Progenitor cell of endocrine pancreas (in vitro differentiated cells): ENCODE results near the gene SLC39A1. TPM values are rescaled to one million over a fixed set of nuclear protein-coding genes. Genes with fewer than 3 reads are reported as not detected.

Experiments
- DNase-seq: peaks from one replicate; pipeline ENCODE4 v3.0.0; 2021; ENCODE audit warnings: low spot score; ENCODE audit not compliant: unreplicated experiment
- H3K27ac Mint-ChIP-seq: 2 replicates; pipeline ENCODE4 v1.8.0; 2021; ENCODE audit warnings: mild to moderate bottlenecking, moderate library complexity, mixed read lengths
- H3K27me3 Mint-ChIP-seq: 2 replicates; pipeline ENCODE4 v1.8.0; 2021; ENCODE audit warnings: mixed read lengths
- H3K36me3 Mint-ChIP-seq: 2 replicates; pipeline ENCODE4 v1.8.0; 2022; ENCODE audit warnings: mixed read lengths; ENCODE audit not compliant: insufficient read depth
- H3K4me1 Mint-ChIP-seq: 2 replicates; pipeline ENCODE4 v1.8.0; 2021; ENCODE audit warnings: low read depth, mixed read lengths
- H3K4me3 Mint-ChIP-seq: 2 replicates; pipeline ENCODE4 v1.8.0; 2021; ENCODE audit warnings: low read depth, mild to moderate bottlenecking, moderate library complexity, mixed read lengths
- H3K9me3 Mint-ChIP-seq: 2 replicates; pipeline ENCODE4 v1.8.0; 2021; ENCODE audit warnings: low read depth, mixed read lengths
- total RNA-seq: library from RNA; stranded (reverse); gene quantifications from 2 replicates; pipeline ENCODE4 v1.2.1, GENCODE V29; 2021
- TF ChIP-seq, protein P1 (sequence below): fragments of 200-600 bp; sonication (generic); IDR thresholded peaks from one replicate; pipeline ENCODE4 v1.5.0; 2021; ENCODE audit warnings: antibody characterized with exemption, mild to moderate bottlenecking; ENCODE audit not compliant: unreplicated experiment

The SLC39A1 gene
- total RNA-seq, 1 donor from 2014 or later: 70.6 TPM

DNA sequence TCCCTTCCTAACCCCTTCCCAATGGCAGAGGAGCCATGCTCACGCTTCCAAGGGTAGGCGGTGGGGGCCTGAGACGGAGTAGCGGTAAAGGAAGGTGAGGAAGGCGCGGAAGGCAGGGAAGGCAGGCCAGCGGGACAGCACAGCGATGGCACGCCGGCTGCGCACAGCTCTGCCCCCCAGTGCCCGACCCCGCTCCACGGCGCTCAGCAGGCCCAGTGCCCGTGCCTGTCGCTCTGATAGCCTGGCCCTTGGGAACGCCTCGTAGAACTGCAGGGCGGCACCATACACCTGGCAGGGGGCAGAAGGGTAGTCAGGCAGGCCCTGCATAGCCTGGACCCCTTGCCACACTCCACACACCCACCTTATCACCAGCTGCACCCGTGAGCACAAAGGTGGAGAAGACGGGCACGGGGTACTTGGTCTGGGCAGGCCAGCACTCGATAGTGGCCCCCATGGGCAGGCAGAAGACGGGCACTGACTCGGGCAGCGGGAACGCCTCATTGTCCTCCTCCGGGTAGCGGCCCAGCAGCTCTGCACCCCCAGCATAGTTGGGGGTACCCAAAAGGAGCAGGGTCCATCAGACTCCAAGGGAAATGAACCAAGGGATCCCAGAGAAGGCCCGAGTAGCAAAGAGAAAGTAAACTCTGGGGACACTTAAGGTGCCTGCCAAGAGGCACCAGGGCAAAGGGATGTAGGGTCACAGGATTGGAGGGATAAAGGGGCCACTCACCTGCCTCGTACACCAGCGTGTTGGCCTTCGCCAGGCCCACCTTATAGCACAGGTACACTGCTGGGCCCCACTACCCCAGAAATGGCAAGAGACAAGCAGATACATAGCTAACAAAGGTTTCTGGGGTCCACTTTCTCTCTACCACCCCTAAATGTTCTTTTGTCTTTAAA lies 21.3 kb downstream of the SLC39A1 start:
- Mint-ChIP-seq H3K27me3 (no peaks in the 10 kb centered on the region), H3K36me3 (peaks cover 2% of the 10 kb centered on the region), H3K4me1 (peaks cover 7% of the 10 kb centered on the region), H3K4me3 (no peak overlapping the region), H3K9me3 (no peaks in the 10 kb centered on the region), H3K27ac (no peak overlapping the region)
- TF ChIP-seq, protein P1, sequence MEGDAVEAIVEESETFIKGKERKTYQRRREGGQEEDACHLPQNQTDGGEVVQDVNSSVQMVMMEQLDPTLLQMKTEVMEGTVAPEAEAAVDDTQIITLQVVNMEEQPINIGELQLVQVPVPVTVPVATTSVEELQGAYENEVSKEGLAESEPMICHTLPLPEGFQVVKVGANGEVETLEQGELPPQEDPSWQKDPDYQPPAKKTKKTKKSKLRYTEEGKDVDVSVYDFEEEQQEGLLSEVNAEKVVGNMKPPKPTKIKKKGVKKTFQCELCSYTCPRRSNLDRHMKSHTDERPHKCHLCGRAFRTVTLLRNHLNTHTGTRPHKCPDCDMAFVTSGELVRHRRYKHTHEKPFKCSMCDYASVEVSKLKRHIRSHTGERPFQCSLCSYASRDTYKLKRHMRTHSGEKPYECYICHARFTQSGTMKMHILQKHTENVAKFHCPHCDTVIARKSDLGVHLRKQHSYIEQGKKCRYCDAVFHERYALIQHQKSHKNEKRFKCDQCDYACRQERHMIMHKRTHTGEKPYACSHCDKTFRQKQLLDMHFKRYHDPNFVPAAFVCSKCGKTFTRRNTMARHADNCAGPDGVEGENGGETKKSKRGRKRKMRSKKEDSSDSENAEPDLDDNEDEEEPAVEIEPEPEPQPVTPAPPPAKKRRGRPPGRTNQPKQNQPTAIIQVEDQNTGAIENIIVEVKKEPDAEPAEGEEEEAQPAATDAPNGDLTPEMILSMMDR: no peak
- DNase-seq: no peak

GRCh38 chr1:153940756-153941155 lies 22.6 kb downstream of the SLC39A1 start:
- no peak overlapping the region for H3K4me3 Mint-ChIP-seq
- no peak overlapping the region for H3K27ac Mint-ChIP-seq
- peaks cover 6% of the 10 kb centered on the region for H3K36me3 Mint-ChIP-seq
- DNase-seq: no peak
- TF ChIP-seq, protein P1: no peak
- peaks cover 5% of the 10 kb centered on the region for H3K4me1 Mint-ChIP-seq
- no peaks in the 10 kb centered on the region for H3K9me3 Mint-ChIP-seq
- no peaks in the 10 kb centered on the region for H3K27me3 Mint-ChIP-seq

DNA sequence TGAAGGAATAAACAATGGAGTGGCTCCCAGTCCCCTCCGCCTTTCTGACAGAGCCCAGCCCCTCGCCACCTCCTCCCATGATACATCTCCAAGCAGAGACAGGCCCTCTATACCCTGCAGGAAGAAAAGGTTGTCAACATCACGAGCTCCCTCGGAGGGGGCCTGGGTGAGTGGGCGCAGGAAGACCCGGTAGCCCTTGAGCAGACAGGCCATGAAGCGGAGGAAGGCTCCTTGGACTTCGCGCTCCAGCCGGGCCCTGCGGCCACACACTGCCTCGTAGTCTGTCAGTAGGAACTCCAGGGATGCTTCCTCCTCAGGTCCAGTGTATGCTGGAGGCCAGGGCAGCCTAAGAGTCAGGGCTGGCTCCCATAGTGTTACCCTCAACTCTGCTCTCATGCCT lies 23.9 kb downstream of the SLC39A1 start:
- no peak overlapping the region for H3K27ac Mint-ChIP-seq
- H3K4me1 Mint-ChIP-seq: peaks cover under 1% of the 10 kb centered on the region
- no peak for DNase-seq
- H3K27me3 Mint-ChIP-seq: no peaks in the 10 kb centered on the region
- TF ChIP-seq, protein P1: no peak
- no peaks in the 10 kb centered on the region for H3K9me3 Mint-ChIP-seq
- H3K4me3 Mint-ChIP-seq: no peak overlapping the region
- peaks cover 6% of the 10 kb centered on the region for H3K36me3 Mint-ChIP-seq

GRCh38 chr1:153938996-153939395 lies 24.3 kb downstream of the SLC39A1 start:
- H3K36me3 Mint-ChIP-seq: peaks cover 6% of the 10 kb centered on the region
- TF ChIP-seq, protein P1: no peak
- no peaks in the 10 kb centered on the region for H3K27me3 Mint-ChIP-seq
- H3K27ac Mint-ChIP-seq: no peak overlapping the region
- no peak for DNase-seq
- H3K4me1 Mint-ChIP-seq: no peaks in the 10 kb centered on the region
- no peaks in the 10 kb centered on the region for H3K9me3 Mint-ChIP-seq
- H3K4me3 Mint-ChIP-seq: no peak overlapping the region

DNA sequence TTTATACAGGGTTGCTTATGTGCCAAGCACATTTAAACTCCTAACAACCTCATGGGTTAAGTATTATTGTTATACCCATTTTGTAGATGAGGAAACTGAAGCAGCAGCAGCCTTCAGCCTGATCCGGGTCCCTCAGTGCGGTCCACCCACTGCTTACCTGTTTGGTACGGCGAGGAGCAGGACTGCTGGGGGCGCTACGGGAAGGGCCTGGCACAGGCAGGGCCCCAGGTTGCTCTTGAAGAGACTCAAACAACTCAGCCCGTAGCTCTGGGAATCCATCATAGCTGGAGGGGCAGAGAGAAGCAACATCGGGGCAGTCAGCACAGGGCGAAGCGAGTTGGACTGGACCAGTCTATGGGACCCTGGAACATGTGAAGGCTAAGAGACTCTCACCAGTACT lies 26.0 kb downstream of the SLC39A1 start:
- TF ChIP-seq, protein P1: no peak
- H3K36me3 Mint-ChIP-seq: peaks cover 6% of the 10 kb centered on the region
- no peak overlapping the region for H3K4me3 Mint-ChIP-seq
- no peaks in the 10 kb centered on the region for H3K4me1 Mint-ChIP-seq
- no peak for DNase-seq
- H3K9me3 Mint-ChIP-seq: no peaks in the 10 kb centered on the region
- H3K27ac Mint-ChIP-seq: no peak overlapping the region
- no peaks in the 10 kb centered on the region for H3K27me3 Mint-ChIP-seq
